HAP-1 (cell line): ENCODE results near the gene RNU7-1.

Experiments used
- DNase-seq, 2 experiments: peaks; one replicate each; pipeline ENCODE4 v3.0.0-alpha.2; 2016 to 2020; ENCODE audit warnings: low spot score in 2 of 2
- H3K27me3 ChIP-seq: fragments of 250-450 bp; sonication (Bioruptor Pico); 2 replicates; pipeline ENCODE4 v1.5.1; 2020; ENCODE audit warnings: low read depth, mild to moderate bottlenecking, moderate library complexity
- H3K36me3 ChIP-seq: fragments of 250-450 bp; sonication (Bioruptor Pico); replicated peaks from 2 replicates; pipeline ENCODE4 v1.5.1; 2020; ENCODE audit warnings: mild to moderate bottlenecking
- H3K4me1 ChIP-seq: fragments of 250-450 bp; sonication (Bioruptor Pico); 2 replicates; pipeline ENCODE4 v1.5.1; 2020; ENCODE audit warnings: mild to moderate bottlenecking
- H3K4me3 ChIP-seq: fragments of 250-450 bp; sonication (Bioruptor Pico); 2 replicates; pipeline ENCODE4 v1.5.1; 2020; ENCODE audit warnings: mild to moderate bottlenecking, moderate library complexity
- H3K9me3 ChIP-seq: fragments of 250-450 bp; sonication (Bioruptor Pico); 2 replicates; pipeline ENCODE4 v1.5.1; 2020; ENCODE audit warnings: mild to moderate bottlenecking, moderate library complexity
- in situ Hi-C: fragments of 300-500 bp; cut with MboI; formaldehyde crosslinking; loops from 3 replicates; pipeline ENCODE4 v1.14.3; 2020; ENCODE audit warnings: low sequenced_read_pairs, inconsistent platforms, mixed read lengths

Gene RNU7-1

DNA sequence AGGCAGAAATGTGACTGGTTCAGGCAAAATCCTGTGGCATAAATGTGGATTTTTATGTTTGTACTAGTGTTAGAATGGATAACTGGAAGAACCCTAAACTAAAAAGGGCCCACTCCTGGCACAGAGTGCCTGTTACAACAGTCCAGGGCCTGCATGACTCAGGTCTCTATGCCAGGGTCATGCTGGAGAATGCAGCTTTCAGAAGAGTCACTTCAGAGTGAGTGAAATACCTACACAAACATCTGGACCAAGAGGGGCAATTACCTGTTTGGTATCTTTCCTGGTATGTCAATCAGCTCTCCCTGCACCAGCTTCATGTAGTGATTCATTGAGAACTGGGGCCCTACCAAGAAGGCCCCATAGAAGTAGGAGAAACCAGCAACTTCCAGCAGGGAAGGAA is 37.1 kb downstream of the RNU7-1 start:
- DNase-seq = no peak
- Histone ChIP-seq H3K4me3 (no peak overlapping the region), H3K36me3 (peaks cover 67% of the 10 kb centered on the region), H3K4me1 (no peaks in the 10 kb centered on the region), H3K9me3 (no peaks in the 10 kb centered on the region), H3K27me3 (no peaks in the 10 kb centered on the region)
- in situ Hi-C loops = no loop called here

DNA sequence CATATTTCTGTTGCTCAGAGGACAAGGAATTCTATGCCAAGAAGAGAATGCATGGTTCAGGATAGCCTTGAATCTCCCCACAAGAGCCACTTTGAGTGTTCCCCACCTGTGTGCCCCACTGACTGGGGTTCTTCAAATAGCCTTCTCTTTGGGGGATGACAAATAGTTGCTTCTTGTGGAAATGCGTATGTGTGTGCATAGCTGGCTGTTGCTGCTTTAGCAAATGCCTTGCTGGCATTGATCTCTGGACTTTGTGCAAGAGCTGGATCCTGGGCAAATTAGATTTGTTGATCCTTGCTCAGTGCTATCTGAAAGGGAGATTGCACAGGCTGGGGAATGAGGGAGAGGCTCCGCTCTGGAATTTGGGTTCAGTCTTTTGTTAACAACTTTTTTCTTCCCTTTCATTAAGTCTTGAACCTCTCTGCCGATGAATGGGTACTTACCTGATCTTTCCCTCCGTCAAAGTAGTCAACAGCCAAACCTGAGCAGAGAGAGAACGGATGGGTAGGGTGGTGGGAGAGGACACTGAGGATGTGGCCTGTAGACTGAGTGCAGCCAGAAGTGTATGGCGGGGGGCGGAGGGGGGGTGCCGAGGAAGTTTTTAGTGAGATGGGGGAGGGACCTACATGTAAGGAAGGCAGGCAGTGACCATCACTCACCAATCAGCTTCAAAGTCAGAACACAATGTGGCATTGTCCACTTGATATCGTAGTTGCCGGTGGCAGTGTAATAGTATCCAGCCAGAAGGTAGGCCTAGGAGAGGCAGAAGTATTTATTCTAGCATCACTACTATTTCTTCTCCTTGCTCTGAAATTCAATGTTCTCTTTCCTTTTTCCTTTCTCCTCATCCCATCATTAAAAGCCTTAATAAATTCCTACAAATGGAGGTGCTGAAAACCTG is 37.8 kb downstream of the RNU7-1 start:
- in situ Hi-C loops = no loop called here
- H3K9me3 ChIP-seq = no peaks in the 10 kb centered on the region
- no peak for DNase-seq

DNA sequence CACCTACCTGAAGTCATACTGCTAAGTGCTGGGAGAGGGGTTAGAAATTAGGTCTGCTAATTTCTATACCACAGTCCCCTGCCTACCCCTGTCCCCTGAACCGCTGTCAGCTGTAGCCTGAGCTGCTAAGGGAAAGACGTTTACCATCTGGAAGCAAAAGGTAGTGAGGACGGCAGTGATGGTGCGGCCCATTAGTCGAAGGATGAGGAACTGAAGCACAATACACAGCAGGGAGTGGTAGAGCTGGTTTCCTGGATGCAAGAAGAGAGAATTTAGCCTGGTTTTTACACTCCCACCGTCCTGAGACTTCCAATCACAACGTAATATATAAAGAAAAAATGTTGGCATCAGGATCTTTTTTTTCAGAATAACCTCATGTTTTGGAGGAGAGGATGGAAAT is 38.9 kb downstream of the RNU7-1 start:
- Histone ChIP-seq H3K36me3 (peaks cover 53% of the 10 kb centered on the region), H3K4me3 (no peak overlapping the region), H3K9me3 (no peaks in the 10 kb centered on the region), H3K4me1 (no peaks in the 10 kb centered on the region), H3K27me3 (no peaks in the 10 kb centered on the region)
- in situ Hi-C loops = no loop called here
- DNase-seq = no peak

More for the DNA sequence above, 37.8 kb downstream of the RNU7-1 start:
- no peaks in the 10 kb centered on the region for H3K4me1 ChIP-seq
- H3K36me3 ChIP-seq = peaks cover 60% of the 10 kb centered on the region
- no peaks in the 10 kb centered on the region for H3K27me3 ChIP-seq
- H3K4me3 ChIP-seq = no peak overlapping the region

DNA sequence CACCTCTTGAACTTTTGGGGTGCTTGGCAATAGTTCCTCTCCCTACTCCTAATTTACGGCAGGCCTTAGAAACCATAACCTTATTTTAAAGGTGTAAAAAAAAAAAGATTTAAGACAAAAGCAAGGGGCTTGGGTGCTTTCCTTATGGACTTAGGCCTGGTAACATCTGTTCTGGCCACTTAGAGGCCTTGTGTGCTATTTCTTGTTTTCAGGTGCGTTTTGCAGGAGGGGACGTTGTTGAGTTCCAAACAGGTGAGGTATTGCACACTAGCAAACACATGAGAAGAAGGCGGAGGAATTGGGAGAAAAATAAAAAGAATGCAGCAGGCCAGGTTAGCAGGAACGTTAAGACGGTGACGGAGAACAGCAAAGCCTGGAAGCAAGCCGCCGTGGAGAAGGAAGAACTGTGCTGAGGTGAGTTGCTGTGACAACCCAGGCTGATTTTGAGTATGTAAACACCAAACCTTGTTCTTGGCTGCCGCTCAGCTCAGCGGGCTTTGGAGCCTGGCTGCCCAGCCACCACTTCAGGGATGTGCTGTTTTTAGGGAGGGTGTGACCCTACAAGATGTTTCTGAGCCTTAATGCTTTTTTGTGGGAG is 44.4 kb downstream of the RNU7-1 start:
- in situ Hi-C loops = no loop called here
- no peak overlapping the region for H3K4me3 ChIP-seq
- no peak for DNase-seq
- H3K9me3 ChIP-seq = no peaks in the 10 kb centered on the region
- no peaks in the 10 kb centered on the region for H3K4me1 ChIP-seq
- no peaks in the 10 kb centered on the region for H3K27me3 ChIP-seq
- H3K36me3 ChIP-seq = peaks cover 34% of the 10 kb centered on the region
